ENCODE results near the gene SLC35F2. TPM values are rescaled to one million over a fixed set of nuclear protein-coding genes. Genes with fewer than 3 reads are reported as not detected.

Gene SLC35F2
- total RNA-seq, 2 donors from 2014 or later: 26.3 to 31.9 TPM

- H3K27me3 ChIP-seq: no peaks in the 10 kb centered on the region
- no peaks in the 10 kb centered on the region for H3K4me1 ChIP-seq
- H3K36me3 ChIP-seq: no peaks in the 10 kb centered on the region
- no peak overlapping the region for H3K27ac ChIP-seq
- no peak overlapping the region for H3K9ac ChIP-seq (ENCODE audit: low read depth in 2 of 2, low read length in 2 of 2)
- H3K4me3 ChIP-seq: no peak overlapping the region
- H3K9me3 ChIP-seq: no peaks in the 10 kb centered on the region
- intact Hi-C loops (cut with DNase I): no loop called here
- no peak for TF ChIP-seq CTCF (IDR thresholded peaks at IDR 0.05)
- no peak for DNase-seq
Observed at GRCh38 chr11:107810875-107811274, 47.7 kb downstream of the SLC35F2 start.

GRCh38 chr11:107808521-107808920 lies 50.1 kb downstream of the SLC35F2 start:
- H3K36me3 ChIP-seq: no peaks in the 10 kb centered on the region
- no peak overlapping the region for H3K9ac ChIP-seq (ENCODE audit: low read depth in 2 of 2, low read length in 2 of 2)
- no peaks in the 10 kb centered on the region for H3K9me3 ChIP-seq
- no peak for TF ChIP-seq CTCF (IDR thresholded peaks at IDR 0.05)
- no peaks in the 10 kb centered on the region for H3K27me3 ChIP-seq
- H3K4me1 ChIP-seq: no peaks in the 10 kb centered on the region
- H3K4me3 ChIP-seq: no peak overlapping the region
- no peak for DNase-seq
- intact Hi-C loops (cut with DNase I): loop anchor here (10.0 kb wide), 1 partner anchor 46 kb away; the partner anchor contains the start of gene SLC35F2
- no peak overlapping the region for H3K27ac ChIP-seq

GRCh38 chr11:107804971-107805370 lies 53.6 kb downstream of the SLC35F2 start:
- no peaks in the 10 kb centered on the region for H3K36me3 ChIP-seq
- no peak for DNase-seq
- no peaks in the 10 kb centered on the region for H3K4me1 ChIP-seq

GRCh38 chr11:107804211-107804610 lies 54.4 kb downstream of the SLC35F2 start:
- Histone ChIP-seq H3K4me1 (no peaks in the 10 kb centered on the region), H3K4me3 (no peak overlapping the region), H3K36me3 (no peaks in the 10 kb centered on the region), H3K9ac (ENCODE audit: low read depth in 2 of 2, low read length in 2 of 2) (no peak overlapping the region), H3K27ac (peak overlapping the region; percentile 13), H3K27me3 (no peaks in the 10 kb centered on the region), H3K9me3 (no peaks in the 10 kb centered on the region)
- no peak for TF ChIP-seq CTCF (IDR thresholded peaks at IDR 0.05)
- intact Hi-C loops (cut with DNase I): loop anchor here (10.0 kb wide), 1 partner anchor 51 kb away; the partner anchor contains the start of gene SLC35F2
- DNase-seq: no peak

More at GRCh38 chr11:107804971-107805370, 53.6 kb downstream of the SLC35F2 start:
- Histone ChIP-seq H3K9ac (ENCODE audit: low read depth in 2 of 2, low read length in 2 of 2) (no peak overlapping the region), H3K27ac (no peak overlapping the region), H3K9me3 (no peaks in the 10 kb centered on the region), H3K27me3 (no peaks in the 10 kb centered on the region), H3K4me3 (no peak overlapping the region)
- intact Hi-C loops (cut with DNase I): loop anchor here (10.0 kb wide), 1 partner anchor 50 kb away; the partner anchor contains the start of gene SLC35F2
- no peak for TF ChIP-seq CTCF (IDR thresholded peaks at IDR 0.05)

- no peak for DNase-seq
- Histone ChIP-seq H3K9me3 (no peaks in the 10 kb centered on the region), H3K4me1 (no peaks in the 10 kb centered on the region), H3K4me3 (no peak overlapping the region), H3K36me3 (no peaks in the 10 kb centered on the region), H3K27ac (no peak overlapping the region), H3K9ac (ENCODE audit: low read depth in 2 of 2, low read length in 2 of 2) (no peak overlapping the region), H3K27me3 (no peaks in the 10 kb centered on the region)
- intact Hi-C loops (cut with DNase I): loop anchor here (10.0 kb wide), 1 partner anchor 53 kb away; the partner anchor contains the start of gene SLC35F2
- TF ChIP-seq CTCF (IDR thresholded peaks at IDR 0.05): no peak
Observed at GRCh38 chr11:107801641-107802040, 56.9 kb downstream of the SLC35F2 start.

Data from colonic mucosa (tissue), 4 donors.